Measurements from ENCODE around the gene FCHSD2. TPM values are rescaled to one million over a fixed set of nuclear protein-coding genes. Genes with fewer than 3 reads are reported as not detected.

Gene FCHSD2
- total and polyA plus RNA-seq, 4 donors = 14.7 to 41.6 (median 32.6) TPM

DNA sequence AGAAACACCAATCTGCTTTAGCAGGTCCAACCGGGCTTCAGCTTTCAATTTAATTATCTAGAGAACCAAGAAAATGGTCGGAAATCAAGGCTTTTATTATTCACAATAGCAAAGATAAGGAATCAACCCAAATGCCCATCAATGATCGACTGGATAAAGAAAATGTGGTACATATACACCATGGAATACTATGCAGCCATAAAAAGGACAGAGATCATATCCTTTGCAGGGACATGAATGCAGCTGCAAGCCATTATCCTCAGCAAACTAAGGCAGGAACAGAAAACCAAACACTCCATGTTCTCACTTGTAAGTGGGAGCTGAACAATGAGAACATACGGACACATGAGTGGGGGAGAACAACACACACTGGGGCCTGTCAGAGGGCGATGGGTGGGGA, 274.1 kb downstream of the FCHSD2 start:
- Histone ChIP-seq H3K27me3 (ENCODE audit: control insufficient read depth in 3 of 3, insufficient read depth in 3 of 3, low read length in 2 of 3) (no peaks in the 10 kb centered on the region), H3K4me1 (ENCODE audit: control insufficient read depth in 5 of 5, insufficient read depth in 5 of 5, low read length in 5 of 5) (peaks cover 1 to 31% (median 12%) of the 10 kb centered on the region in 5 donors), H3K36me3 (ENCODE audit: control insufficient read depth in 4 of 4, insufficient read depth in 4 of 4, low read length in 4 of 4) (peaks cover 0 to 6% (median 2%) of the 10 kb centered on the region in 4 donors), H3K27ac (ENCODE audit: low read depth in 1 of 2, low read length in 1 of 2) (no peak overlapping the region), H3K9ac (ENCODE audit: insufficient read depth in 1 of 2, low read length in 2 of 2) (no peak overlapping the region), H3K9me3 (ENCODE audit: control insufficient read depth in 4 of 4, insufficient read depth in 3 of 4, low read length in 3 of 4) (no peaks in the 10 kb centered on the region), H3K4me3 (no peak overlapping the region)
- TF ChIP-seq, protein P1, sequence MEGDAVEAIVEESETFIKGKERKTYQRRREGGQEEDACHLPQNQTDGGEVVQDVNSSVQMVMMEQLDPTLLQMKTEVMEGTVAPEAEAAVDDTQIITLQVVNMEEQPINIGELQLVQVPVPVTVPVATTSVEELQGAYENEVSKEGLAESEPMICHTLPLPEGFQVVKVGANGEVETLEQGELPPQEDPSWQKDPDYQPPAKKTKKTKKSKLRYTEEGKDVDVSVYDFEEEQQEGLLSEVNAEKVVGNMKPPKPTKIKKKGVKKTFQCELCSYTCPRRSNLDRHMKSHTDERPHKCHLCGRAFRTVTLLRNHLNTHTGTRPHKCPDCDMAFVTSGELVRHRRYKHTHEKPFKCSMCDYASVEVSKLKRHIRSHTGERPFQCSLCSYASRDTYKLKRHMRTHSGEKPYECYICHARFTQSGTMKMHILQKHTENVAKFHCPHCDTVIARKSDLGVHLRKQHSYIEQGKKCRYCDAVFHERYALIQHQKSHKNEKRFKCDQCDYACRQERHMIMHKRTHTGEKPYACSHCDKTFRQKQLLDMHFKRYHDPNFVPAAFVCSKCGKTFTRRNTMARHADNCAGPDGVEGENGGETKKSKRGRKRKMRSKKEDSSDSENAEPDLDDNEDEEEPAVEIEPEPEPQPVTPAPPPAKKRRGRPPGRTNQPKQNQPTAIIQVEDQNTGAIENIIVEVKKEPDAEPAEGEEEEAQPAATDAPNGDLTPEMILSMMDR (IDR thresholded peaks at IDR 0.05; ENCODE audit: control extremely low read depth, extremely low read depth) = no peak
- no peak for ATAC-seq (ENCODE audit: insufficient read depth, low FRiP score)
- 94 to 96% methylated on average over 5 of the region's 5 CpGs for WGBS, 2 donors
- DNase-seq = no peak

DNA sequence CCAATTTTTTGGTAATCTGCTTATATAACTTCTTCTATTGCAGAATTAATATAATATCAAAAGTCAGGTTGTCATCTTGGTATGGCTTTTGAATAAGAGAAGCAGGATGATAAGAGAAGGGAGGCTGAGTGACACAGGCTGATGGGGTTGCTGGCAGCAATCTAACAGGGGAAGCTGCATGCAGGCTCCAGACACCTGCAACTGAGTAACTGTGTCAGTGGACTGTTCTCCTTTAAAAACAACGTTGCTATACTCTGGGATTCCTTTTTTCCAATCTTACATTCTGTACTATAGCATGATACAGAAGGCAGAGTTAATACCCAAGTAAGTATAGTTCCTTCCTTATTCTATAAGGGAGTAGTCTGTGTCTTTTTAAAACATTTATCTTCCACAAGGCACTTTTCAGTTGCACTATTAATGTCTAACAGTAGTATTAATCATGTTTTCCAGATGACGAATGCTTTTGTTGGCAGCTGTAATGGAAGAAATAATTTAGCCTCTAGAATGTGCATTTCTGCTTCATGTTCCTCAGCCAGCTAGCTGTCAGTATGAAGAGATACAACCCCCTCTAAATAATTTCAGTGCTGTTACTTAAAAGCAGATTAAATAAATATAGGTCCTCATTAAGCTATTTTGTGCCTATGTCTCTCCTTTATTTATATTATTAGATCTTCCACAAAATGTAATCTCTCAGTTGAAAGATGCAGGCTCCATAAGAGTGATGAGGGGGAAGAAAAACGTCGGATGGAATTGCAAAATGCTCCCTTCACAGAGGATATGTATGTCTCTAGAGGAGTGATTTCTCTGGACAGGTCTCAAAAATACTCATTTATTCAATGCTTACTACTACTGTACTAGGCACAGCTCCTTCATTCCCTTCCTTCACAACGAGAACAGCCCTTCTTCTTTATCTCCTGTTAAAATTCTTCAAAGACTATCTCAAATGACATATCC, 277.1 kb downstream of the FCHSD2 start:
- Histone ChIP-seq H3K4me3 (no peak overlapping the region), H3K36me3 (ENCODE audit: control insufficient read depth in 4 of 4, insufficient read depth in 4 of 4, low read length in 4 of 4) (peaks cover 0 to 6% (median 2%) of the 10 kb centered on the region in 4 donors), H3K4me1 (ENCODE audit: control insufficient read depth in 5 of 5, insufficient read depth in 5 of 5, low read length in 5 of 5) (peaks cover 0 to 22% (median 4%) of the 10 kb centered on the region in 5 donors), H3K27me3 (ENCODE audit: control insufficient read depth in 3 of 3, insufficient read depth in 3 of 3, low read length in 2 of 3) (no peaks in the 10 kb centered on the region), H3K9me3 (ENCODE audit: control insufficient read depth in 4 of 4, insufficient read depth in 3 of 4, low read length in 3 of 4) (no peaks in the 10 kb centered on the region), H3K9ac (ENCODE audit: insufficient read depth in 1 of 2, low read length in 2 of 2) (no peak overlapping the region), H3K27ac (ENCODE audit: low read depth in 1 of 2, low read length in 1 of 2) (peak overlapping the region in 1 of 2 donors; percentile 77)
- WGBS, 2 donors = 45 to 51% methylated on average over 5 of the region's 5 CpGs
- peak in 2 of 3 donors; percentile 28 to 53 for DNase-seq
- no peak for ATAC-seq (ENCODE audit: insufficient read depth, low FRiP score)
- TF ChIP-seq, protein P1 (IDR thresholded peaks at IDR 0.05; ENCODE audit: control extremely low read depth, extremely low read depth) = no peak

DNA sequence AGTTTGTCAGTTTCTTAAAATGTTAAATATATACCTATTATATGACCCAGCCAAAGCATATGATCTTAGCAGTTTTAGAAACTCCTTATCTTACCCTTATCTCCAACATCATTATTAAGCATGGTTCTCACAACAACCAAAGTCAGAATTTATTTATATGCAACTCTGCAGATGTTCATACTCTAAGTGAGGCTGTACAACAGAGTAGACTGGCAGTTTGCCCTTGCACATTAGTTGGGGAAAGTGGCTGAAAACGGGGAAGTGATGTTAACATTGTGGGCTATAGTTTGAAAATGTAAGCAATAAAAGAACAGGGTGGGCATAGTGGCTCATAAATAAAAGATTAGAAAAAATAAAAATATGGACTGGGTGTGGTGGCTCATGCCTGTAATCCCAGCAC, 278.2 kb downstream of the FCHSD2 start:
- Histone ChIP-seq H3K36me3 (ENCODE audit: control insufficient read depth in 4 of 4, insufficient read depth in 4 of 4, low read length in 4 of 4) (peaks cover 0 to 8% (median 2%) of the 10 kb centered on the region in 4 donors), H3K27ac (ENCODE audit: low read depth in 1 of 2, low read length in 1 of 2) (peak overlapping the region in 1 of 2 donors; percentile 72), H3K4me1 (ENCODE audit: control insufficient read depth in 5 of 5, insufficient read depth in 5 of 5, low read length in 5 of 5) (peaks cover 0 to 17% (median 4%) of the 10 kb centered on the region in 5 donors), H3K9ac (ENCODE audit: insufficient read depth in 1 of 2, low read length in 2 of 2) (no peak overlapping the region), H3K27me3 (ENCODE audit: control insufficient read depth in 3 of 3, insufficient read depth in 3 of 3, low read length in 2 of 3) (no peaks in the 10 kb centered on the region), H3K9me3 (ENCODE audit: control insufficient read depth in 4 of 4, insufficient read depth in 3 of 4, low read length in 3 of 4) (no peaks in the 10 kb centered on the region), H3K4me3 (no peak overlapping the region)
- ATAC-seq (ENCODE audit: insufficient read depth, low FRiP score) (no peak), DNase-seq (peak in 2 of 3 donors; percentile 31 to 47)
- WGBS, 2 donors = 14 to 49% methylated on average over 1 of the region's 1 CpG
- TF ChIP-seq, protein P1 (IDR thresholded peaks at IDR 0.05; ENCODE audit: control extremely low read depth, extremely low read depth) = no peak
